Gastrocnemius medialis (tissue), 4 donors: Measurements from ENCODE around the gene SLC35B3. TPM values are rescaled to one million over a fixed set of nuclear protein-coding genes. Genes with fewer than 3 reads are reported as not detected.
"Not testable (repeated sequence)": the region's sequence is repeated elsewhere in the genome, so short reads cannot be mapped to it uniquely, and the experiment has no call there.

ENCODE experiments used
- ATAC-seq, 2 donors: fragments of 150-250 bp; one replicate each; pipeline ENCODE4 v1.9.1; 2016
- DNase-seq, 2 donors: peaks; one replicate each; pipeline ENCODE4 v3.0.0-alpha.2; 2019
- H3K27ac ChIP-seq, 4 donors: fragments of 200-600 bp; sonication (generic); 1 replicate in 1 of 4; 2 replicates in 3 of 4; pipeline ENCODE4 v1.5.1; 2016 to 2018; ENCODE audit warnings: mild to moderate bottlenecking in 2 of 4, moderate library complexity in 1 of 4
- H3K27me3 ChIP-seq, 3 donors: fragments of 200-600 bp; sonication (generic) in 2 of 3; 1 replicate in 1 of 3; 2 replicates in 2 of 3; pipeline versions ENCODE4 v1.5.1 to v1.6.0; 2016 to 2019; ENCODE audit warnings: mild to moderate bottlenecking in 1 of 3, moderate library complexity in 1 of 3
- H3K36me3 ChIP-seq, 2 donors: fragments of 200-600 bp; sonication (generic) in 1 of 2; one replicate each; pipeline ENCODE4 v1.5.1; 2017 to 2018
- H3K4me1 ChIP-seq, 2 donors: fragments of 200-600 bp; sonication (generic) in 1 of 2; one replicate each; pipeline ENCODE4 v1.5.1; 2016 to 2017; ENCODE audit warnings: mild to moderate bottlenecking in 2 of 2
- H3K4me3 ChIP-seq, 4 donors: fragments of 200-600 bp; sonication (generic) in 3 of 4; 1 replicate in 1 of 4; 2 replicates in 3 of 4; pipeline ENCODE4 v1.5.1; 2016 to 2019; ENCODE audit warnings: mild to moderate bottlenecking in 2 of 4
- H3K9me3 ChIP-seq, 3 donors: fragments of 200-600 bp; sonication (generic) in 2 of 3; 1 replicate in 1 of 3; 2 replicates in 2 of 3; pipeline ENCODE4 v1.5.1; 2016 to 2019
- POLR2A ChIP-seq, 2 donors: fragments of 450-650 bp; IDR thresholded peaks; one replicate each; pipeline ENCODE4 v1.6.1; 2017; ENCODE audit warnings: antibody characterized with exemption in 2 of 2, mild to moderate bottlenecking in 2 of 2, moderate library complexity in 2 of 2
- in situ Hi-C, 4 donors: fragments of 200-750 bp; cut with MboI; loops; one replicate each; pipeline versions ENCODE4 v1.15.0 to v1.8.0; 2017; ENCODE audit warnings: low sequenced_read_pairs in 4 of 4
- intact Hi-C: fragments of 100-400 bp; cut with DNase I; formaldehyde crosslinking; loops from one replicate; pipeline ENCODE4 v1.15.1; 2023; ENCODE audit warnings: low total_unique reads
- total RNA-seq, 4 donors: library from RNA; depleted of rRNA; stranded (reverse); fragments of >200 nt; gene quantifications; one replicate each; pipeline versions ENCODE4 v1.1.0 to v1.2.3, GENCODE V29; 2016
- TF ChIP-seq, protein P1 (sequence below), 5 experiments: fragments of 450-650 bp in 3 of 5; fragments of 200-600 bp in 2 of 5; sonication (generic) in 2 of 5; IDR thresholded peaks in 4 of 5; conservative IDR thresholded peaks in 1 of 5; 1 replicate in 4 of 5; 2 replicates in 1 of 5; pipeline ENCODE4 v1.5.1; 2016 to 2019; ENCODE audit warnings: antibody characterized with exemption in 5 of 5, mild to moderate bottlenecking in 3 of 5, moderate library complexity in 3 of 5

SLC35B3 gene
- total RNA-seq, 4 donors from 2014 or later, result 2.2 to 5.6 (median 3.2) TPM

DNA sequence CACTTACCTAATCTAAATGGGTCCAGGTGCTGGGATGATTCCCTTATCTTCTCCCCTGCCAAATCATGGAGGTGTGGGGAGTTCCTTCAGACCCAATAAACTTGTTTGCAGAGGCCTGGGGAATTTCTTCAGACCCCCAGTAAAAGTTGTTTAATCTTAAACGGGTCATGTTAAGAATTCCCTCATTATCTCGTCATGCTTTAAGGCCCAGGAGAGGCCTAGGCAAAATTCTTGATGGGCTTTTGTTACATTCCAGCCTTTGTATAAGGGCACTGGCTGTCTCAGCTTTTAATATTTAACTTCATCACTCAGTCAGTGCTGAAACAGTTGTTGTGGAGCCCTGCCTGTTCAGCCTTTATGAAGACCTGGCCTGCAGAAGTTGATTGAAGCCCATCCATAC is 11.0 kb upstream of the SLC35B3 start:
- in situ Hi-C loops, result loop anchor here in 1 of 4 donors (25.0 kb wide), 1 partner anchor 359 kb away; no protein-coding TSS in a partner anchor
- H3K27ac ChIP-seq, result no peak overlapping the region
- DNase-seq, result no peak
- H3K27me3 ChIP-seq, result no peaks in the 10 kb centered on the region
- no peaks in the 10 kb centered on the region for H3K4me1 ChIP-seq
- TF ChIP-seq, protein P1, sequence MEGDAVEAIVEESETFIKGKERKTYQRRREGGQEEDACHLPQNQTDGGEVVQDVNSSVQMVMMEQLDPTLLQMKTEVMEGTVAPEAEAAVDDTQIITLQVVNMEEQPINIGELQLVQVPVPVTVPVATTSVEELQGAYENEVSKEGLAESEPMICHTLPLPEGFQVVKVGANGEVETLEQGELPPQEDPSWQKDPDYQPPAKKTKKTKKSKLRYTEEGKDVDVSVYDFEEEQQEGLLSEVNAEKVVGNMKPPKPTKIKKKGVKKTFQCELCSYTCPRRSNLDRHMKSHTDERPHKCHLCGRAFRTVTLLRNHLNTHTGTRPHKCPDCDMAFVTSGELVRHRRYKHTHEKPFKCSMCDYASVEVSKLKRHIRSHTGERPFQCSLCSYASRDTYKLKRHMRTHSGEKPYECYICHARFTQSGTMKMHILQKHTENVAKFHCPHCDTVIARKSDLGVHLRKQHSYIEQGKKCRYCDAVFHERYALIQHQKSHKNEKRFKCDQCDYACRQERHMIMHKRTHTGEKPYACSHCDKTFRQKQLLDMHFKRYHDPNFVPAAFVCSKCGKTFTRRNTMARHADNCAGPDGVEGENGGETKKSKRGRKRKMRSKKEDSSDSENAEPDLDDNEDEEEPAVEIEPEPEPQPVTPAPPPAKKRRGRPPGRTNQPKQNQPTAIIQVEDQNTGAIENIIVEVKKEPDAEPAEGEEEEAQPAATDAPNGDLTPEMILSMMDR (IDR thresholded peaks at IDR 0.05 in 4 of 5, conservative IDR thresholded peaks at IDR 0.05 in 1 of 5), result no peak
- TF ChIP-seq POLR2A (IDR thresholded peaks at IDR 0.05), result no peak
- no peaks in the 10 kb centered on the region for H3K9me3 ChIP-seq
- no peak overlapping the region for H3K4me3 ChIP-seq
- intact Hi-C loops, result no loop called here
- no peaks in the 10 kb centered on the region for H3K36me3 ChIP-seq
- no peak for ATAC-seq

DNA sequence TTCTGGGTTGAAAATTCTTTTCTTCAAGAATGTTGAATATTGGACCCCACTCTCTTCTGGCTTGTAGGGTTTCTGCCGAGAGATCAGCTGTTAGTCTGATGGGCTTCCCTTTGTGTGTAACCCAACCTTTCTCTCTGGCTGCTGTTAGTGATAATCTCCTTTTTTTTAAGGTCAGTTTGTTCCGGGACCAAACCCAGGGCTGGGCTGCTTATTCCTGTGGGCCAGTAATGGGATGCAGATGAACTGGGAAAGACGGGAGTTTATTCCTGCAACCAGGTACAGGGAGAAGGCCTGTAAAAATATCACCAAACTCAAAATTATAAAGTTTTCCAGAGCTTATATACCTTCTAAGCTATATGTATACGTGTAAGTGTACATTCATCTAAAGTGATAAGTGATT is 10.6 kb upstream of the SLC35B3 start:
- ATAC-seq, result not testable (repeated sequence)

DNA sequence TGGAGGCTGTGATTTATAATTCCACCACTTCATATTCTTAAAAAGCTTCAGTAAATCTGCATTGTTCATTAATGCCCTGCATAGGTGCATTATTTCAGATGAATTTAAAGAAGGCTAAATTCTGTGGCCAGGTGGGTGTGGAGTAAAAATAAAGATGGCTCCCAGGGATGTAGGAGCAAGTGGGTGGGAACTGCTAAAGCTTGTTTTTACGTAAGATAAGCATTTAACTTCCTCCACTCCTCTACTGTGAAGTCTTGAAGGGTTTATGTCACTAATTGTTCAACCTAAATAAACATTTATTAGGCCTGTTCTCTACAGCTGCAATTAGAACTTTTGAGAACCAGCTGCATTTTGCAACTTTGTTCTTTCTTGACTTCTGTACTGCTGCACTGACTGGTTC is 6.8 kb upstream of the SLC35B3 start:
- intact Hi-C loops (no loop called here), in situ Hi-C loops (loop anchor here in 1 of 4 donors (25.0 kb wide), 1 partner anchor 355 kb away; no protein-coding TSS in a partner anchor)
- DNase-seq (no peak), ATAC-seq (no peak)
- TF ChIP-seq, protein P1 (IDR thresholded peaks at IDR 0.05 in 4 of 5, conservative IDR thresholded peaks at IDR 0.05 in 1 of 5), result no peak
- TF ChIP-seq POLR2A (IDR thresholded peaks at IDR 0.05), result no peak
- Histone ChIP-seq H3K27ac (no peak overlapping the region), H3K9me3 (no peaks in the 10 kb centered on the region), H3K27me3 (no peaks in the 10 kb centered on the region), H3K4me1 (peaks cover 0 to under 1% of the 10 kb centered on the region in 2 donors), H3K4me3 (no peak overlapping the region), H3K36me3 (no peaks in the 10 kb centered on the region)

More for the DNA sequence above, 10.6 kb upstream of the SLC35B3 start:
- H3K36me3 ChIP-seq, DNase-seq, H3K4me1 ChIP-seq, H3K9me3 ChIP-seq, intact Hi-C loops, H3K4me3 ChIP-seq, H3K27ac ChIP-seq, H3K27me3 ChIP-seq: not testable (repeated sequence)
- in situ Hi-C loops, result loop anchor here in 1 of 4 donors (25.0 kb wide), 1 partner anchor 359 kb away; no protein-coding TSS in a partner anchor

DNA sequence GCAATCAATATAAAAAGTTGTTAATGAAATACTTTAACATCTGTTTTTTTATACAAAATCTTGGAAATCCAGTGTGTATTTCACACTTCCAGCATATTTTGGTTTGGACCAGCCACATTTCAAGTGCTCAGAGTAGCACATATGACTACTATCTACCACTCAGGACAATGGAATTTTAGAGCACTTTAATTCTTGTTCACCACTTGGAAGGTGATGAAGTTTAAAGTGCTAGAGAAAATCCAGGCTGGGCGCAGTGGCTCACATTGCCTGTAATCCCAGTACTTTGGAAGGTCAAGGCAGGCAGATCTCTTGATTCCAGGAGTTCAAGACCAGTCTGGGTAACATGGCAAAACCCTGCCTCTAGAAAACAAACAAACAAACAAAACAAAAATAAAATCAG is 6.1 kb upstream of the SLC35B3 start:
- intact Hi-C loops (no loop called here), in situ Hi-C loops (loop anchor here in 1 of 4 donors (25.0 kb wide), 1 partner anchor 354 kb away; no protein-coding TSS in a partner anchor)
- Histone ChIP-seq H3K4me1 (peaks cover 0 to 7% of the 10 kb centered on the region in 2 donors), H3K9me3 (no peaks in the 10 kb centered on the region), H3K36me3 (no peaks in the 10 kb centered on the region), H3K4me3 (no peak overlapping the region), H3K27me3 (no peaks in the 10 kb centered on the region), H3K27ac (no peak overlapping the region)
- DNase-seq, result no peak
- ATAC-seq, result no peak
- TF ChIP-seq, protein P1 (IDR thresholded peaks at IDR 0.05 in 4 of 5, conservative IDR thresholded peaks at IDR 0.05 in 1 of 5), result no peak
- no peak for TF ChIP-seq POLR2A (IDR thresholded peaks at IDR 0.05)

DNA sequence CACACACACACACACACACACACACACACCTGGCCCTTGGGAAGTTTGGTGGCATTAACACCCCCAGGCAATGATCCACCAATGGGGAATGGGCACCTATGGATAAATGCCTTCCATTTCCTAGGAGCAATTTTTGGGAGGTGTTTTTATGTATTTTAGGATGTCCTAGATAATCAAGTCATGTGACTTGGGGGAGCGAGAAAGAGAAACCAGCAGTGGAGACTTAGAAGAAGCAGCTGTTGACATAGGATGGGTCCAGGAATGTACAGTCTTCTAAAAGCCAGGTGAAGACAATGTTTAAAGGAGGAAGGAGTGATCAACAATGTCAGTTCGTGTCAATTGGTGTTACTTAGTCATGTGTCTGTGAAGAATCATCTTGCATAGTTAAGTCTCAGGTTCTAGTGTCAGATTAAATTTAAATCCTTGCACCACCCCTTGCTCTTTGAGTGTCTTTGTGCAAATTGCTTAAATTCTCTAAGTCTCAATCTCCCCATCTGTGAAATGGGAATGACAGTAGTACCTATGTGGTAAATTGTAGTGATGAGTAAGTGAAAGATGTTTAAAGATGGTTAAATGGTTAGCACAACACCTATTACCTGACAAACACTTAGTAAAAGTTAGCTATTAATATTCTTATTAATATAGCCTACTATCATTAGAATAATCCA is 4.4 kb upstream of the SLC35B3 start:
- no peaks in the 10 kb centered on the region for H3K9me3 ChIP-seq
- H3K27me3 ChIP-seq, result no peaks in the 10 kb centered on the region
- DNase-seq (no peak), ATAC-seq (no peak)
- peaks cover 3 to 15% of the 10 kb centered on the region in 2 donors for H3K4me1 ChIP-seq
- in situ Hi-C loops (loop anchor here in 1 of 4 donors (25.0 kb wide), 1 partner anchor 352 kb away; no protein-coding TSS in a partner anchor), intact Hi-C loops (loop anchor here (10.0 kb wide), 1 partner anchor 375 kb away; the partner anchor contains the start of gene BLOC1S5)
- no peaks in the 10 kb centered on the region for H3K36me3 ChIP-seq
- no peak overlapping the region for H3K4me3 ChIP-seq
- TF ChIP-seq, protein P1 (IDR thresholded peaks at IDR 0.05 in 4 of 5, conservative IDR thresholded peaks at IDR 0.05 in 1 of 5), result no peak
- no peak for TF ChIP-seq POLR2A (IDR thresholded peaks at IDR 0.05)
- no peak overlapping the region for H3K27ac ChIP-seq
